RCC 7860 (cell line): ENCODE results near the gene MOGAT1.
"Not testable (repeated sequence)": the region's sequence is repeated elsewhere in the genome, so short reads cannot be mapped to it uniquely, and the experiment has no call there.

ENCODE experiments used
- DNase-seq: peaks from one replicate; pipeline ENCODE4 v3.0.0-alpha.2; 2015; ENCODE audit warnings: low spot score
- FAIRE-seq: peaks from 2 replicates; lab custom pipeline; 2012; peaks lifted over from hg19 to GRCh38; lab: Jason Lieb, UNC

The MOGAT1 gene

GRCh38 chr2:222670191-222671038 lies 1.0 kb upstream of the MOGAT1 start:
- no peak for FAIRE-seq
- no peak for DNase-seq

GRCh38 chr2:222672068-222672401 lies 577 bp downstream of the MOGAT1 start:
- FAIRE-seq, result no peak

GRCh38 chr2:222673273-222673672 lies 1.8 kb downstream of the MOGAT1 start:
- no peak for FAIRE-seq
- DNase-seq, result no peak

More at GRCh38 chr2:222672068-222672401, 577 bp downstream of the MOGAT1 start:
- DNase-seq, result no peak

- FAIRE-seq, result no peak
- no peak for DNase-seq
These were observed 2.4 kb downstream of the MOGAT1 start for GRCh38 chr2:222673883-222674282.

GRCh38 chr2:222677981-222678380 lies 6.5 kb downstream of the MOGAT1 start:
- FAIRE-seq (no peak), DNase-seq (no peak)

GRCh38 chr2:222683805-222684204 lies 12.3 kb downstream of the MOGAT1 start:
- FAIRE-seq (no peak), DNase-seq (no peak)

GRCh38 chr2:222686086-222686750 lies 14.8 kb downstream of the MOGAT1 start:
- no peak for DNase-seq
- no peak for FAIRE-seq

GRCh38 chr2:222688917-222689316 lies 17.5 kb downstream of the MOGAT1 start:
- FAIRE-seq (no peak), DNase-seq (no peak)

GRCh38 chr2:222689322-222689721 lies 17.9 kb downstream of the MOGAT1 start:
- no peak for DNase-seq
- FAIRE-seq, result no peak

- FAIRE-seq (peak; percentile 47), DNase-seq (peak; percentile 59)
These were observed 19.2 kb downstream of the MOGAT1 start for GRCh38 chr2:222690564-222691200.

- not testable (repeated sequence) for DNase-seq, FAIRE-seq
These were observed 22.0 kb downstream of the MOGAT1 start for GRCh38 chr2:222693413-222693812.

GRCh38 chr2:222693837-222694236 lies 22.4 kb downstream of the MOGAT1 start:
- DNase-seq (peak; percentile 44), FAIRE-seq (no peak)

GRCh38 chr2:222698276-222698675 lies 26.8 kb downstream of the MOGAT1 start:
- FAIRE-seq (no peak), DNase-seq (no peak)

GRCh38 chr2:222701233-222701632 lies 29.8 kb downstream of the MOGAT1 start:
- no peak for DNase-seq
- no peak for FAIRE-seq

GRCh38 chr2:222701721-222702131 lies 30.3 kb downstream of the MOGAT1 start:
- no peak for FAIRE-seq
- no peak for DNase-seq

- FAIRE-seq (no peak), DNase-seq (no peak)
These were observed 31.6 kb downstream of the MOGAT1 start for GRCh38 chr2:222703091-222703490.

- DNase-seq (no peak), FAIRE-seq (no peak)
These were observed 32.4 kb downstream of the MOGAT1 start for GRCh38 chr2:222703886-222704285.

GRCh38 chr2:222706616-222707015 lies 35.2 kb downstream of the MOGAT1 start:
- FAIRE-seq (no peak), DNase-seq (no peak)

- FAIRE-seq, result no peak
- DNase-seq, result no peak
These were observed 35.7 kb downstream of the MOGAT1 start for GRCh38 chr2:222707102-222707688.

- peak; percentile 89 for DNase-seq
- no peak for FAIRE-seq
These were observed 36.3 kb downstream of the MOGAT1 start for GRCh38 chr2:222707689-222708273.

GRCh38 chr2:222708274-222708710 lies 36.8 kb downstream of the MOGAT1 start:
- DNase-seq (peak; percentile 61), FAIRE-seq (peak; percentile 69)
